K562 (cell line): Measurements from ENCODE around the gene PDGFRA. TPM values are rescaled to one million over a fixed set of nuclear protein-coding genes. Genes with fewer than 3 reads are reported as not detected.

ENCODE experiments used
- ATAC-seq: fragments of 200-7000 bp; cut with Tn5 transposase; 3 replicates; pipeline ENCODE4 v1.9.1; 2020; ENCODE audit warnings: moderate library complexity
- BruUV-seq: library from RNA; stranded (reverse); fragments of 400-500 nt; replicated peaks from 2 replicates; lab custom pipeline; 2021; lab: Mats Ljungman, UMichigan
- CTCF ChIA-PET: fragments of 300-600 bp; formaldehyde crosslinking; extraction: SDS; loops from one replicate; lab custom pipeline; 2021; ENCODE audit warnings: low intra/inter-chr PET ratio; lab: Yijun Ruan, JAX
- POLR2A ChIA-PET: fragments of 300-600, 350-650 bp; sonication (Branson Sonifier 250); formaldehyde crosslinking; extraction: SDS; loops from one replicate; lab custom pipeline; 2021; ENCODE audit warnings: antibody characterized with exemption, inconsistent platforms; lab: Yijun Ruan, JAX
- DNase-seq, 4 experiments: peaks; one replicate each; pipeline versions ENCODE4 v3.0.0 to v3.0.0-alpha.2; 2011 to 2018; ENCODE audit warnings: low spot score in 3 of 4, mixed read lengths in 3 of 4; ENCODE audit errors: extremely low read depth in 1 of 4
- FAIRE-seq: peaks from 2 replicates; lab custom pipeline; 2011; peaks lifted over from hg19 to GRCh38; lab: Jason Lieb, UNC
- H2AFZ ChIP-seq: 2 replicates; pipeline ENCODE4 v1.6.0; 2011; ENCODE audit warnings: low read depth, low read length, control low read depth, inconsistent platforms
- H3K27ac ChIP-seq: fragments of 200-600 bp; 3 replicates; pipeline ENCODE4 v1.8.0; 2011; ENCODE audit warnings: low read depth, mild to moderate bottlenecking, control low read depth, inconsistent platforms, low read length, moderate library complexity, mixed read lengths; ENCODE audit errors: extremely low read depth
- H3K27me3 ChIP-seq, 2 experiments: fragments of 300-600 bp in 1 of 2; 2 replicates in 1 of 2; 3 replicates in 1 of 2; pipeline versions ENCODE4 v1.6.0 to v1.8.0; 2011; ENCODE audit warnings: inconsistent platforms in 2 of 2, low read length in 2 of 2, mild to moderate bottlenecking in 1 of 2, mixed read lengths in 1 of 2, moderate library complexity in 1 of 2; ENCODE audit not compliant: control insufficient read depth in 2 of 2, insufficient read depth in 2 of 2
- H3K36me3 ChIP-seq: fragments of 300-600 bp; 3 replicates; pipeline ENCODE4 v1.8.0; 2011; ENCODE audit warnings: mild to moderate bottlenecking, low read length, inconsistent platforms; ENCODE audit not compliant: control insufficient read depth, insufficient read depth
- H3K4me1 ChIP-seq, 2 experiments: fragments of 200-600 bp in 1 of 2; replicated peaks in 1 of 2; 2 replicates in 1 of 2; 3 replicates in 1 of 2; pipeline versions ENCODE4 v1.5.1 to v1.8.0; 2011; ENCODE audit warnings: inconsistent platforms in 2 of 2, low read length in 2 of 2, mild to moderate bottlenecking in 1 of 2, mixed read lengths in 1 of 2, moderate library complexity in 1 of 2; ENCODE audit not compliant: control insufficient read depth in 2 of 2, insufficient read depth in 2 of 2
- H3K4me2 ChIP-seq: 2 replicates; pipeline ENCODE4 v1.6.1; 2011; ENCODE audit warnings: low read length, control low read depth, inconsistent platforms, mixed read lengths; ENCODE audit not compliant: insufficient read depth
- H3K4me3 ChIP-seq: fragments of 200-600 bp; sonication (generic), shearing (Covaris generic); 2 replicates; pipeline ENCODE4 v1.5.1; 2016; ENCODE audit warnings: control low read depth, inconsistent platforms
- H3K79me2 ChIP-seq: fragments of 200-600 bp; 3 replicates; pipeline ENCODE4 v1.8.0; 2011; ENCODE audit warnings: low read length, inconsistent platforms; ENCODE audit not compliant: control insufficient read depth, insufficient read depth
- H3K9ac ChIP-seq, 2 experiments: 2 replicates each; pipeline versions ENCODE4 v1.6.0 to v1.6.1; 2011; ENCODE audit warnings: low read depth in 2 of 2, low read length in 2 of 2, control low read depth in 1 of 2, inconsistent platforms in 1 of 2, mild to moderate bottlenecking in 1 of 2, mixed read lengths in 1 of 2; ENCODE audit not compliant: insufficient read depth in 1 of 2
- H3K9me1 ChIP-seq: one replicate; pipeline ENCODE4 v1.6.0; 2011; ENCODE audit warnings: inconsistent platforms, mild to moderate bottlenecking, low read length, moderate library complexity; ENCODE audit not compliant: control insufficient read depth, insufficient read depth
- H3K9me3 ChIP-seq: replicated peaks from 2 replicates; pipeline ENCODE4 v1.5.1; 2011; ENCODE audit warnings: low read depth, low read length, inconsistent platforms; ENCODE audit not compliant: control insufficient read depth, insufficient read depth
- H4K20me1 ChIP-seq: replicated peaks from 2 replicates; pipeline ENCODE4 v1.6.1; 2011; ENCODE audit warnings: low read length, inconsistent platforms, mixed read lengths; ENCODE audit not compliant: control insufficient read depth, insufficient read depth
- CBX2 ChIP-seq: fragments of 200-600 bp; sonication (generic); IDR thresholded peaks from one replicate; pipeline ENCODE4 v1.6.1; 2012; ENCODE audit warnings: mild to moderate bottlenecking, low read length, inconsistent platforms; ENCODE audit not compliant: insufficient read depth, poor library complexity, severe bottlenecking
- FOXP1 ChIP-seq: sonication (generic); formaldehyde crosslinking; IDR thresholded peaks from 2 replicates; pipeline ENCODE4 v1.8.0; 2022; ENCODE audit warnings: mild to moderate bottlenecking, missing genetic modification reagents
- GABPB1 ChIP-seq: sonication (generic); formaldehyde crosslinking; IDR thresholded peaks from 2 replicates; pipeline ENCODE4 v1.8.0; 2022; ENCODE audit warnings: mild to moderate bottlenecking, missing genetic modification reagents
- MYNN ChIP-seq, 2 experiments: sonication (generic); formaldehyde crosslinking in 1 of 2; IDR thresholded peaks; 2 replicates each; pipeline versions ENCODE4 v1.5.0 to v1.6.1; 2016 to 2020; ENCODE audit warnings: antibody characterized with exemption in 1 of 2, missing genetic modification reagents in 1 of 2
- ZBTB49 ChIP-seq: sonication (generic); formaldehyde crosslinking; IDR thresholded peaks from 2 replicates; pipeline ENCODE4 v1.8.0; 2022; ENCODE audit warnings: missing genetic modification reagents, mild to moderate bottlenecking, borderline replicate concordance
- ZNF12 ChIP-seq: sonication (generic); formaldehyde crosslinking; IDR thresholded peaks from 2 replicates; pipeline ENCODE4 v1.4.0; 2020; ENCODE audit warnings: mild to moderate bottlenecking, missing genetic modification reagents
- ZNF263 ChIP-seq: sonication (generic); formaldehyde crosslinking; IDR thresholded peaks from 2 replicates; pipeline ENCODE4 v1.8.0; 2022; ENCODE audit warnings: mild to moderate bottlenecking, missing genetic modification reagents, borderline replicate concordance
- ZSCAN32 ChIP-seq: fragments of 450-650 bp; formaldehyde crosslinking; IDR thresholded peaks from 2 replicates; pipeline ENCODE4 v1.4.0; 2020; ENCODE audit warnings: mild to moderate bottlenecking, moderate library complexity
- in situ Hi-C: fragments of 300-500 bp; cut with MboI; formaldehyde crosslinking; loops from 4 replicates; pipeline ENCODE4 v1.15.0; 2018; ENCODE audit warnings: inconsistent platforms, mixed read lengths
- intact Hi-C: fragments of 100-400 bp; cut with micrococcal nuclease; formaldehyde crosslinking; loops from 2 replicates; pipeline ENCODE4 v1.14.2; 2022
- polyA plus RNA-seq, 8 experiments: library from polyadenylated mRNA; depleted of rRNA in 4 of 8; stranded (reverse) in 5 of 8; unstranded in 3 of 8; fragments of >200 nt; fragmentation: Nextera tagmentation in 2 of 8; fragmentation: Illumina TruSeq in 1 of 8; extraction: Ambion mirVana in 2 of 8; extraction: Trizol in 1 of 8; gene quantifications; 2 replicates each; pipeline versions ENCODE4 v1.2.1 to v1.2.3, GENCODE V29; 2011 to 2014; ENCODE audit warnings: inconsistent platforms in 1 of 8, missing spikeins in 1 of 8
- total RNA-seq, 7 experiments: library from RNA; depleted of rRNA in 6 of 7; stranded (reverse); fragments of >200 nt in 6 of 7; fragmentation: Illumina TruSeq in 2 of 7; extraction: Trizol in 2 of 7; gene quantifications; 2 replicates each; pipeline versions ENCODE4 v1.2.1 to v1.2.3, GENCODE V29; 2011 to 2021; ENCODE audit warnings: low replicate concordance in 1 of 7

PDGFRA gene
- total and polyA plus RNA-seq, 9 of the 15 experiments (the other 6 are each of a cell fraction or from before 2014, with no cell fraction given), result 0.40 TPM; not detected in 8

- Histone ChIP-seq H3K27ac (no peak overlapping the region), H3K4me2 (no peak overlapping the region), H3K36me3 (no peaks in the 10 kb centered on the region), H3K27me3 (peaks cover 2 to 4% of the 10 kb centered on the region in 2 experiments; a peak in 2 of 5 replicates), H3K4me1 (no peaks in the 10 kb centered on the region), H3K9me3 (no peaks in the 10 kb centered on the region), H3K9me1 (no peaks in the 10 kb centered on the region), H3K4me3 (no peak overlapping the region), H3K79me2 (no peaks in the 10 kb centered on the region), H2AFZ (no peak overlapping the region), H4K20me1 (no peaks in the 10 kb centered on the region), H3K9ac (no peak overlapping the region)
- ChIA-PET POLR2A (no interaction called here), CTCF (no interaction called here)
- no peak for DNase-seq
- TF ChIP-seq MYNN (IDR thresholded peaks at IDR 0.05), result no peak
- no peak for TF ChIP-seq MYNN (CRISPR knock-in tag; IDR thresholded peaks at IDR 0.05)
- no peak for TF ChIP-seq CBX2
- TF ChIP-seq ZSCAN32 (CRISPR knock-in tag), result no peak
- no peak for TF ChIP-seq ZBTB49 (CRISPR knock-in tag)
- no peak for TF ChIP-seq FOXP1 (CRISPR knock-in tag)
- no peak for TF ChIP-seq GABPB1
- no peak for TF ChIP-seq ZNF263
- TF ChIP-seq ZNF12 (CRISPR knock-in tag), result no peak
- ATAC-seq, result no peak
- BruUV-seq, result no TSS peak
- no peak for FAIRE-seq
- intact Hi-C loops, result no loop called here
- in situ Hi-C loops, result no loop called here
Measured at GRCh38 chr4:54268151-54268550, 39.1 kb downstream of the PDGFRA start.
